Fibroblast of mammary gland (primary cell): ENCODE measurements around the gene METTL23.
"Not testable (repeated sequence)": the region's sequence is repeated elsewhere in the genome, so short reads cannot be mapped to it uniquely, and the experiment has no call there.

ENCODE experiments used
- DNase-seq: peaks from one replicate; pipeline ENCODE4 v3.0.0-alpha.2; 2010; ENCODE audit warnings: low read depth
- H3K4me3 ChIP-seq: 2 replicates; pipeline ENCODE4 v1.5.1; 2011; ENCODE audit warnings: low read depth, mild to moderate bottlenecking, low read length, moderate library complexity; ENCODE audit not compliant: control insufficient read depth
- TF ChIP-seq, protein P1 (sequence below): conservative IDR thresholded peaks from 2 replicates; pipeline ENCODE4 v1.5.1; 2011; ENCODE audit warnings: low read depth, low read length, inconsistent platforms; ENCODE audit not compliant: control insufficient read depth, insufficient read depth

The METTL23 gene

DNA sequence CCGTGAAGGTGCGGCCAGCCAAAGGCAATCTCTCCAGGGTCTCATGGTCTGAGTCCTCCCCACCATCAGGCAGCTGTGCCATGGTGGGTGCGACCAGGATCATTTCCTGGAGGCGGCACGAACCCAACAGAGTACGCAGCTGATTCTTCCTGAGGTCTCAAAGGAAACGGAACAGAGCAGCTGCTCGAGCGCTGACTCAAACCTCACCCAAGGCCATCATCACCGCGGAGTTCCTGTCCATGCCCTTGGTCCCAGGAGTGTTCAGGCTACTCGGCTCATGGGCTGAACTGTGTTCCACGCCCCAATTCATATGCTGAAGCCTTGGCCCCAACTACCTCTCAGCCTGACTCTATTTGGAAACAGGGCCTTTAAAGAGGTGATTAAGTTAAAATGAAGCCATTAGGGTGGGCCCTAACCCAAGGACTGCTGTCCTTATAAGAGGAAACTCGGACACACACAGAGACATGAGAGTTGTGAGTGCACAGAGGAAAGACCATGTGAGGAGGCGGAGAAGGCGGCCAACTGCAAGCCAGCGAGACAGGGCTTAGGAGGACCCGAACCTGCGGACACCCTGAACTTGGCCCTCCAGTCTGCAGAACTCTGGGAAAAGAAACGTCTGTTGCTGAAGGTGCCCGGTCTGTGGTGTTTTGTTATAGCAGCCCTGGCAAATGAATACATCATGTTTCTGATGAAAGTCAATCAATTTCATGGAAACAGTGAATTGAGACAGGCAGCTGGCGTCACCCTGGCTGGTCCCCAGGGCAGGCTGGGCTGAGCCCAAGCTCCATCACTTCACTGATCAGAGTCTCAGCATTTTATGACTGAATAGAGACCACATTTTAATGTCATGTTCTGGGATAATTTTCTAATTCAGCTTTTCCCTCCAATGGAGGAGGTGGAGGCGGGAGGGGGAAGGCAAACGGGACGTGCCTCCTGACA, 29.6 kb upstream of the METTL23 start:
- TF ChIP-seq, protein P1, sequence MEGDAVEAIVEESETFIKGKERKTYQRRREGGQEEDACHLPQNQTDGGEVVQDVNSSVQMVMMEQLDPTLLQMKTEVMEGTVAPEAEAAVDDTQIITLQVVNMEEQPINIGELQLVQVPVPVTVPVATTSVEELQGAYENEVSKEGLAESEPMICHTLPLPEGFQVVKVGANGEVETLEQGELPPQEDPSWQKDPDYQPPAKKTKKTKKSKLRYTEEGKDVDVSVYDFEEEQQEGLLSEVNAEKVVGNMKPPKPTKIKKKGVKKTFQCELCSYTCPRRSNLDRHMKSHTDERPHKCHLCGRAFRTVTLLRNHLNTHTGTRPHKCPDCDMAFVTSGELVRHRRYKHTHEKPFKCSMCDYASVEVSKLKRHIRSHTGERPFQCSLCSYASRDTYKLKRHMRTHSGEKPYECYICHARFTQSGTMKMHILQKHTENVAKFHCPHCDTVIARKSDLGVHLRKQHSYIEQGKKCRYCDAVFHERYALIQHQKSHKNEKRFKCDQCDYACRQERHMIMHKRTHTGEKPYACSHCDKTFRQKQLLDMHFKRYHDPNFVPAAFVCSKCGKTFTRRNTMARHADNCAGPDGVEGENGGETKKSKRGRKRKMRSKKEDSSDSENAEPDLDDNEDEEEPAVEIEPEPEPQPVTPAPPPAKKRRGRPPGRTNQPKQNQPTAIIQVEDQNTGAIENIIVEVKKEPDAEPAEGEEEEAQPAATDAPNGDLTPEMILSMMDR: no peak
- peak; percentile 89 for DNase-seq
- no peak overlapping the region for H3K4me3 ChIP-seq

DNA sequence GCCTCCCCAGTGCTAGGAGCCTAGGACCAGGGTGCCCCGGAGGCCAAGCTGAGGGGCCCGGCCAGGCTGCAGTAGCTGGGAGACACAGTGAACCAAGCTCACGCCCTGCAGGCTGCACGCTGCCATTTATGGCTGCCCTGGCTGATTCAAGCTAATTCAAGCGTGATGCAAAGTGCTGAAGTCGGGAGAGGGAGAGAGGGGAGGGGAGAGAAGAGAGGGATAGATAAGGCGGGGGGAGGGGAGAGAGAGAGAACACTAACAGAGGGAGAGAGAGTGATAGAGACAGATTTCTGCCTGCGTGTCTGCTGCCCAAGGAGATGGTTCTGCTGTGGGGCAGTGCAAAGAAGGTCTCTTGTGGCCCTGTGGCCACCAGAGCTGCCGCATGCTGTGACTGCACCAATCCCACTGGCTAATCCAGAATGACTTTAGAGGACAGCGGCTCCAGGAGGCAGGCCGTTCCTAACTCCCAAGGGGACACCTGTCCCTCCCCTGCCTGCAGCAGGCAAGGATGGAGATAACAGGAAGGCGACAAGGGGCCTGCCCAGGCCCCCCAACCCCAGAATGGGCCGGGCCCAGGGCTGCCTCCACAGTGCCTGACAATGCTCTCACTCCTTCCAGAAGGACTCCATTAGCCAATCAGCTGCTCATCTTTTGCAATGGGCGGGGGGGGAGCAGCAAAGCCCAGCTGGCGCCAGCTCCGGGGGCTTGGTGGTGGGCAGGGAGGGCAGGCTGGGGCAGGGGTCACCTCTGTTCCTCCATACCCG, 28.8 kb upstream of the METTL23 start:
- TF ChIP-seq, protein P1: no peak
- no peak for DNase-seq
- H3K4me3 ChIP-seq: no peak overlapping the region

DNA sequence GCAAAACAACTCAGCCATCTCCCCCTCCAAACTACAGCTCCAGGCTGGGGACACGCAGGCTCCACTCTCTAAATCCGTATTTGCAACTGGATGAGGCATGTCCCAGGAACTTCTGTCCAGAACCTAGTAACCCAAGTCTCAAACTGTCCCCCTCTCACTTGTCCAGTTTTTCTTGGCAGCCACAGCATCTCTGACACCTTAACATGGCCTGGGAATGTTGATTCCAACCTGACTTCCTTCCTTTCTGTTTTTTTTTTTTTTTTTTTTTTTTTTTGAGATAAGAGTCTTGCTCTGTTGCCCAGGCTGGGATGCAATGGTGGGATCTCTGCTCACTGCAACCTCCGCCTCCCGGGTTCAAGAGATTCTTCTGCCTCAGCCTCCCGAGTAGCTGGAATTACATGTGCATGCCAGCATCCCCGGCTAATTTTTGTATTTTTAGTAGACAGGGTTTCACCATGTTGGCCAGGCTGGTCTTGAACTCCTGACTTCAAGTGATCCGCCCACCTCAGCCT, 28.1 kb upstream of the METTL23 start:
- not testable (repeated sequence) for DNase-seq, H3K4me3 ChIP-seq

DNA sequence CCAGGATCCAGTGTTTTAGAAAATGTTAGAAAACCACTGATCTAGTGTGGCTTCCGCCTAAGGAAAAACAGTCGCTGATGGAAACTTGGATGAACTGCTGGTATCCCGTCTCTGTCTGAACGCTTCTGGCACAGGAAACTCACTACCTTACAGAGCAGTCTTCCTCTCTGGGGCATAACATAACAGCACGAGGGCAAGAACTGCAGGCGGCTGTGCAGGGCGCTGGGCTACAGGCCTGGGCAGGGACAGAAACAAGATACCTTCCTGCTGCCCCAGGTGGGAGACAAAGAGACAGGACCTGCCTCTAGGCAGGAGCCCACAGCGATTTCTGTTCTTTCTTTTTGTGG, 26.4 kb upstream of the METTL23 start:
- TF ChIP-seq, protein P1: no peak
- peak; percentile 28 for DNase-seq
- H3K4me3 ChIP-seq: no peak overlapping the region

DNA sequence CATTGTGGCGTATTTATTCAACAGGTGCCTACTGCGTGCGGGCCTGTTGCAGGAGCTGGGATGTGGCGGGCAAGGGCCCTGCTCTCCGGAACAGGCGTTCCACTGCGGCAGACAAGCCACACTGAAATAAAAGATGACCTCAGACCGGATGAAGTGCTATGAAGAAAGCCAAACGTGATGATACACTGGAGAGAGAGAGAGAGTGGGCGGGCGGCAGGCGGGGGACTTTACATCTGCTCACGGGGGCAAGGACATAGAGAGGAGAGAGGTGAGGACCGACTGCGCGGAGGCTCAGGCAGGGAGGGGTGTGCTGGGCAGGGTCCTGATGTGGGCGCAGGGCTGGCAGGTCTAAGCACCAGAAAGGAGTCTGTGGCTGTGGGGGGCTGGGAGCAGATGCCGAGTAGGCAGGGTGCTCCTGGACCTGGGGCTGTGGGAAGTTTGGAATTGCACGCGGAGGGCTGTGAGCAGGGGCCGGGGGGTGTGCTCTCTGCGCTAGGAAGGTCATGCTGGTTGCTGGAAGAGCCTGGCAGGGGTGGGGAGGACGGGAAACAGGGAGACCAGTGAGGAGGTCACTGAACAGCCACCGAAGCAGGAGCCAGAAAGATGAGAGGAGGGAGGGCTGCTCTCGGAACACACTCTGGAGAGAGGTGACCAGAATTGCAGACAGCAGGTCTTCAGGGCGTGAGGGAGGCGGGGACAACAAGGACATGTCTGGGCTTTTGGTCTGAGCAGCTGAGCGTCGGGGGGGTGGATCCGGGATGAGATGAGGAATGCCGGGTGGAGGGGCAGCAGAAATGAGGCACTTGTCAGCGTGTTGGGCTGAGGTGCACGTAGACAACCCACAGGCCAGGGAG, 25.8 kb upstream of the METTL23 start:
- peak overlapping the region; percentile 37 for H3K4me3 ChIP-seq
- TF ChIP-seq, protein P1: no peak
- DNase-seq: peak; percentile 87

DNA sequence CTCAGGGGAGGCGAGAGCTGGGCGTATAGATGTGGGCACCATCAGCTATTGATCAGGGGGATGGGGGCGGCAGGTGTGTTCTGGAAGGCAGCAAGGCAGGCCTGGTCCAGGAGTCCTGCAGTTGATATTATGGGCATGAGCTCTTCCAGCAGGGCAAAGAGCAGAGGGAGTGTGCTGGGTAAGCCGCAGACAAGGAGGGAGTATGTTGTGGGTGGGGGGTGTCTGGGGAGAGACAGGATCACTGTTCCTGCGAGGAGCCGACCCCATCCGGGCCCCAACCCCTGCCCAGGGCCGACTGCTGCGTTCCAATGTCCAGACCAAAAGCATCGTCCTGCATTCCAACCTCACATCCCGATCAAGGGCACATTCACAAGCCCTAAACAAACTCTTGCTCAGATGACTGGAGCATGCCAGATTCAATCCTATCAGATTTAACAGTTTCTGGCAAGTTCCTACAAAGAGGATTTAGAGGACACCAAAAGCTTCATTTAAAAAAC, 25.1 kb upstream of the METTL23 start:
- H3K4me3 ChIP-seq: no peak overlapping the region
- DNase-seq: no peak
- TF ChIP-seq, protein P1: no peak
